Endothelial cell (in vitro differentiated cells): ENCODE measurements around the gene SLC9B1. TPM values are rescaled to one million over a fixed set of nuclear protein-coding genes. Genes with fewer than 3 reads are reported as not detected.

Experiments used
- DNase-seq: peaks from one replicate; pipeline ENCODE4 v3.0.0; 2021; ENCODE audit warnings: low spot score
- H3K27ac Mint-ChIP-seq: one replicate; pipeline ENCODE4 v1.8.0; 2021; ENCODE audit warnings: mixed read lengths, inconsistent platforms; ENCODE audit not compliant: unreplicated experiment
- H3K27me3 Mint-ChIP-seq: one replicate; pipeline ENCODE4 v1.8.0; 2021; ENCODE audit warnings: mild to moderate bottlenecking, moderate library complexity, mixed read lengths, inconsistent platforms; ENCODE audit not compliant: unreplicated experiment
- H3K36me3 Mint-ChIP-seq: one replicate; pipeline ENCODE4 v1.8.0; 2021; ENCODE audit warnings: mild to moderate bottlenecking, low read depth, mixed read lengths, inconsistent platforms; ENCODE audit not compliant: unreplicated experiment
- H3K4me1 Mint-ChIP-seq: one replicate; pipeline ENCODE4 v1.8.0; 2021; ENCODE audit warnings: mild to moderate bottlenecking, mixed read lengths, inconsistent platforms; ENCODE audit not compliant: unreplicated experiment
- H3K4me3 Mint-ChIP-seq: one replicate; pipeline ENCODE4 v1.8.0; 2021; ENCODE audit warnings: mild to moderate bottlenecking, mixed read lengths, inconsistent platforms; ENCODE audit not compliant: unreplicated experiment
- H3K9me3 Mint-ChIP-seq: one replicate; pipeline ENCODE4 v1.8.0; 2021; ENCODE audit warnings: mixed read lengths, inconsistent platforms; ENCODE audit not compliant: unreplicated experiment
- total RNA-seq: library from RNA; stranded (reverse); fragmentation: NEBNext Ultra II Directional; extraction: Animal tissue kit (Norgen Biotek cat#: 25700); gene quantifications from one replicate; pipeline ENCODE4 v1.2.1, GENCODE V29; 2021; ENCODE audit not compliant: unreplicated experiment
- TF ChIP-seq, protein P1 (sequence below): fragments of 200-600 bp; sonication (generic); IDR thresholded peaks from one replicate; pipeline ENCODE4 v1.5.0; 2021; ENCODE audit warnings: antibody characterized with exemption; ENCODE audit not compliant: unreplicated experiment

SLC9B1 gene
- total RNA-seq, 1 donor from 2014 or later: 1.6 TPM

DNA sequence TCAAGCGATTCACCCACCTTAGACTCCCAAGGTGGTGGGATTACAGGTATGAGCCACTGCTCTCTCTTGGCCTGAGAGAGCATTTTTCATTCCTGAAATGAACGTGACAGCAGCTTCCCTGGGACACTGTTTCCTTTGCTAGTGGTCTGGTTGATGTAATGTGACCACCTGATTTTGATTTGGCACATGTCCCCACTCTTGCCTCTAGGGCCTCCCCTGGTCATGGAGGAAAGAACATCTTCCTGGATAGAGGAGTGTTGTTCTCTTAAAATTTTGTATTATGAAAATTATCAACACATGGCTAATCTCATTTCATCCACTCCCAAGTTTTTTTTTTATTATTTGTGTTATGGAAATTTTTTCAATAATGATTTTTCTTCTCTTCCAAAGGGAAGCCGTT, 33.3 kb upstream of the SLC9B1 start:
- no peaks in the 10 kb centered on the region for H3K36me3 Mint-ChIP-seq
- H3K4me1 Mint-ChIP-seq: no peaks in the 10 kb centered on the region
- H3K4me3 Mint-ChIP-seq: no peak overlapping the region
- DNase-seq: no peak
- no peaks in the 10 kb centered on the region for H3K27me3 Mint-ChIP-seq
- H3K9me3 Mint-ChIP-seq: no peaks in the 10 kb centered on the region
- no peak overlapping the region for H3K27ac Mint-ChIP-seq
- TF ChIP-seq, protein P1, sequence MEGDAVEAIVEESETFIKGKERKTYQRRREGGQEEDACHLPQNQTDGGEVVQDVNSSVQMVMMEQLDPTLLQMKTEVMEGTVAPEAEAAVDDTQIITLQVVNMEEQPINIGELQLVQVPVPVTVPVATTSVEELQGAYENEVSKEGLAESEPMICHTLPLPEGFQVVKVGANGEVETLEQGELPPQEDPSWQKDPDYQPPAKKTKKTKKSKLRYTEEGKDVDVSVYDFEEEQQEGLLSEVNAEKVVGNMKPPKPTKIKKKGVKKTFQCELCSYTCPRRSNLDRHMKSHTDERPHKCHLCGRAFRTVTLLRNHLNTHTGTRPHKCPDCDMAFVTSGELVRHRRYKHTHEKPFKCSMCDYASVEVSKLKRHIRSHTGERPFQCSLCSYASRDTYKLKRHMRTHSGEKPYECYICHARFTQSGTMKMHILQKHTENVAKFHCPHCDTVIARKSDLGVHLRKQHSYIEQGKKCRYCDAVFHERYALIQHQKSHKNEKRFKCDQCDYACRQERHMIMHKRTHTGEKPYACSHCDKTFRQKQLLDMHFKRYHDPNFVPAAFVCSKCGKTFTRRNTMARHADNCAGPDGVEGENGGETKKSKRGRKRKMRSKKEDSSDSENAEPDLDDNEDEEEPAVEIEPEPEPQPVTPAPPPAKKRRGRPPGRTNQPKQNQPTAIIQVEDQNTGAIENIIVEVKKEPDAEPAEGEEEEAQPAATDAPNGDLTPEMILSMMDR: no peak

GRCh38 chr4:103052145-103052544, 32.6 kb upstream of the SLC9B1 start:
- TF ChIP-seq, protein P1: no peak
- Mint-ChIP-seq H3K4me1 (no peaks in the 10 kb centered on the region), H3K36me3 (no peaks in the 10 kb centered on the region), H3K4me3 (no peak overlapping the region), H3K27ac (no peak overlapping the region), H3K27me3 (no peaks in the 10 kb centered on the region), H3K9me3 (no peaks in the 10 kb centered on the region)
- no peak for DNase-seq

DNA sequence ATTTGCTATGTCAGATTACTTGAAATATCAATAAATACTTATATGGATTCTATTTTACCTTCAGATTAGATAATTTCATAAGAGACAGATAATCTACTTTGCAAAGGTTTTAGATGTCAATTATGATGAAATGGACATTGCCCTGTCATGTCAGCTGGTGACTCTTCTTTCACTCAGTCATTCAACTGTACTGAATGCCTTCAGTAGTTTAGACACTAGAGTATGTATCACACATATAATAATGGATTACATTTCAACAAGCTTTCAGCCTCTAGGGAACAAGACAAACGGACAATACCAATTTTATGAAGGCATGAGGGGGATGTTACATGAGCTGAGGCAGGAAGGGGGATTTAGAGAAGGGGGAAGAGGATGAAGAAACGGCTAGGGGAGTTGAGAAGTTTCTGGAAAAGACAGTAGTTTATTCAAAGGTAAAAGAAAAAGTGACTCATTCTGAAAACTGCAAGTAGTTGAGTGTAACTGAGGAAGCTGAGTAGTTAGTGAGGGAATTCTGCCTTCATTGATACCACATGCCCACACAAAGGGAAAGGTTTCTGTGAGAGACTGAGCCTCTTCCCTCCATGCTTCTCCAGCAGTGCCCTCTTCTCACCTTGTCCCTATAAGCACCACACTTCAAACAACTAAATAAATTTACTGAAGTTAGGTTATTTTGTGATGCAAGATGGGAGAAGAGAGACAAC, 31.4 kb upstream of the SLC9B1 start:
- no peak overlapping the region for H3K4me3 Mint-ChIP-seq
- TF ChIP-seq, protein P1: no peak
- no peaks in the 10 kb centered on the region for H3K4me1 Mint-ChIP-seq
- H3K27ac Mint-ChIP-seq: no peak overlapping the region
- H3K27me3 Mint-ChIP-seq: no peaks in the 10 kb centered on the region
- H3K36me3 Mint-ChIP-seq: no peaks in the 10 kb centered on the region
- H3K9me3 Mint-ChIP-seq: no peaks in the 10 kb centered on the region
- DNase-seq: no peak

GRCh38 chr4:103046416-103047290, 27.1 kb upstream of the SLC9B1 start:
- DNase-seq: peak; percentile 24
- Mint-ChIP-seq H3K9me3 (no peaks in the 10 kb centered on the region), H3K27ac (no peak overlapping the region), H3K27me3 (no peaks in the 10 kb centered on the region), H3K4me3 (no peak overlapping the region), H3K36me3 (no peaks in the 10 kb centered on the region), H3K4me1 (peaks cover 3% of the 10 kb centered on the region)
- TF ChIP-seq, protein P1: peak; percentile 54

DNA sequence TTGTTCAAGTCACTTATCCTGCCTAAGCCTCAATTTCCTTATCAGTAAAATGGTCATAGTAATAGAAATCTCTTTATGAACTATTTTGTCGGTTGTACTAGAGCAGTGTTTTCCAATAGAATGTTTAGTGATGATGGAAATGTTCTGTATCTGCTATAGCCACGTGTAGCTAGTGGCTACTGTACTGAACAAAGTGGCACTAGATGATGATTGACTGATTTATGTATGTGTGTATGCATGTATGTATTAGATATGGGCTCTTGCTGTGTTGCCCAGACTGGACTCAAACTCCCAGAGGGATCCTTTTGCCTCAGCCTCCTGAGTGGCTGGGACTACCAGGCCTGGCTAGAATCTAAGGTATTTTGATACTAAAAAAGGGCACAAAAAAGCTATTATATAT, 24.7 kb upstream of the SLC9B1 start:
- Mint-ChIP-seq H3K27me3 (no peaks in the 10 kb centered on the region), H3K36me3 (no peaks in the 10 kb centered on the region), H3K4me1 (peaks cover 3% of the 10 kb centered on the region), H3K4me3 (no peak overlapping the region), H3K9me3 (no peaks in the 10 kb centered on the region), H3K27ac (no peak overlapping the region)
- TF ChIP-seq, protein P1: no peak
- no peak for DNase-seq
